Spleen (tissue), 11 donors: ENCODE measurements around the gene RNF208. TPM values are rescaled to one million over a fixed set of nuclear protein-coding genes. Genes with fewer than 3 reads are reported as not detected.

Experiments
- DNase-seq: peaks from one replicate; pipeline ENCODE4 v3.0.0-alpha.2; 2020
- H3K27ac ChIP-seq, 8 donors: fragments of 200-600 bp; sonication (generic) in 7 of 8; 1 replicate in 4 of 8; 2 replicates in 4 of 8; pipeline versions ENCODE4 v1.5.0 to v1.8.0; 2016 to 2021; ENCODE audit warnings: inconsistent platforms in 4 of 8, mild to moderate bottlenecking in 4 of 8, moderate library complexity in 1 of 8
- H3K27me3 ChIP-seq, 7 donors: fragments of 200-600 bp; sonication (generic) in 6 of 7; replicated peaks in 1 of 7; 1 replicate in 4 of 7; 2 replicates in 3 of 7; pipeline versions ENCODE4 v1.5.0 to v1.8.0; 2016 to 2021; ENCODE audit warnings: inconsistent platforms in 3 of 7, mild to moderate bottlenecking in 1 of 7
- H3K36me3 ChIP-seq, 6 donors: fragments of 200-600 bp; sonication (generic) in 5 of 6; 1 replicate in 4 of 6; 2 replicates in 2 of 6; pipeline versions ENCODE4 v1.5.0 to v1.8.0; 2016 to 2021; ENCODE audit warnings: inconsistent platforms in 2 of 6
- H3K4me1 ChIP-seq, 6 donors: fragments of 200-600 bp; sonication (generic) in 5 of 6; 1 replicate in 3 of 6; 2 replicates in 3 of 6; pipeline versions ENCODE4 v1.5.0 to v1.8.0; 2016 to 2021; ENCODE audit warnings: inconsistent platforms in 3 of 6
- H3K4me3 ChIP-seq, 8 donors: fragments of 200-600 bp; sonication (generic) in 7 of 8; 1 replicate in 4 of 8; 2 replicates in 4 of 8; pipeline versions ENCODE4 v1.5.0 to v1.8.0; 2016 to 2021; ENCODE audit warnings: inconsistent platforms in 4 of 8, mild to moderate bottlenecking in 4 of 8, moderate library complexity in 2 of 8
- H3K9me3 ChIP-seq, 8 donors: fragments of 200-600 bp; sonication (generic) in 7 of 8; 1 replicate in 4 of 8; 2 replicates in 4 of 8; pipeline versions ENCODE4 v1.5.0 to v1.8.0; 2016 to 2021; ENCODE audit warnings: inconsistent platforms in 4 of 8
- POLR2A ChIP-seq, 3 donors: fragments of 450-650 bp; IDR thresholded peaks; one replicate each; pipeline ENCODE4 v1.5.1; 2017; ENCODE audit warnings: antibody characterized with exemption in 3 of 3, mild to moderate bottlenecking in 1 of 3
- POLR2AphosphoS5 ChIP-seq, 3 donors: sonication (generic); formaldehyde crosslinking; IDR thresholded peaks; one replicate each; pipeline ENCODE4 v1.5.1; 2017; ENCODE audit warnings: antibody characterized with exemption in 3 of 3
- WGBS, 5 donors: extraction: QIAGEN DNeasy Blood & Tissue Kit in 3 of 5; methylation state at CpG; one replicate each; pipeline versions ENCODE4 v1.1.5 to v1.1.7; 2013 to 2018; 5-methylcytosine and 5-hydroxymethylcytosine counted together
- intact Hi-C: fragments of 100-400 bp; cut with DNase I; formaldehyde crosslinking; loops from one replicate; pipeline ENCODE4 v1.15.0; 2023; ENCODE audit warnings: low total_unique reads
- polyA plus RNA-seq, 3 donors: library from polyadenylated mRNA; stranded (reverse); fragments of 200-250 nt; gene quantifications; one replicate each; pipeline ENCODE4 v1.2.1, GENCODE V29; 2013
- total RNA-seq, 7 donors: library from RNA; depleted of rRNA in 3 of 7; stranded (reverse); fragments of >200 nt in 3 of 7; fragmentation: NEBNext Ultra II Directional in 4 of 7; extraction: Animal tissue kit (Norgen Biotek cat#: 25700) in 4 of 7; gene quantifications; one replicate each; pipeline versions ENCODE4 v1.1.0 to v1.2.1, GENCODE V29; 2016 to 2021
- TF ChIP-seq, protein P1 (sequence below), 11 experiments: fragments of 200-600 bp in 7 of 11; fragments of 450-650 bp in 4 of 11; sonication (generic) in 4 of 11; IDR thresholded peaks in 8 of 11; conservative IDR thresholded peaks in 3 of 11; 1 replicate in 7 of 11; 2 replicates in 4 of 11; pipeline versions ENCODE4 v1.4.0 to v1.8.0; 2016 to 2021; ENCODE audit warnings: antibody characterized with exemption in 11 of 11, inconsistent platforms in 4 of 11, mild to moderate bottlenecking in 1 of 11
- donor health status: healthy with polysubstance abuse.
- donor health status: DM: no; HTN: no; CAD: no; lungs with moderate emphysema.
- donor health status: DM: no; HTN: no; CAD: no.
- donor health status: Bipolar disorder and iron deficiency.
- donor health status: healthy.
- donor health status: DM: no; HTN: no; CAD: no.
- donor health status: DM: yes; HTN: yes; CAD: no.

Gene RNF208
- total and polyA plus RNA-seq, 10 donors = 1.2 to 6.2 (median 2.7) TPM

GRCh38 chr9:137187386-137187785, 34.7 kb downstream of the RNF208 start:
- no peak for DNase-seq
- Histone ChIP-seq H3K27ac (peak overlapping the region in 2 of 8 donors; percentile 98 to 99), H3K36me3 (peaks cover 0 to 81% (median 48%) of the 10 kb centered on the region in 6 donors), H3K4me1 (peaks cover 29 to 66% (median 51%) of the 10 kb centered on the region in 6 donors), H3K9me3 (no peaks in the 10 kb centered on the region), H3K27me3 (no peaks in the 10 kb centered on the region), H3K4me3 (peak overlapping the region; percentile 75 to 100 (median 96))
- WGBS, 5 donors = 84 to 89% (median 86%) methylated on average over 14 to 15 of the region's 15 CpGs
- intact Hi-C loops = no loop called here
- TF ChIP-seq POLR2A (IDR thresholded peaks at IDR 0.05) = no peak

DNA sequence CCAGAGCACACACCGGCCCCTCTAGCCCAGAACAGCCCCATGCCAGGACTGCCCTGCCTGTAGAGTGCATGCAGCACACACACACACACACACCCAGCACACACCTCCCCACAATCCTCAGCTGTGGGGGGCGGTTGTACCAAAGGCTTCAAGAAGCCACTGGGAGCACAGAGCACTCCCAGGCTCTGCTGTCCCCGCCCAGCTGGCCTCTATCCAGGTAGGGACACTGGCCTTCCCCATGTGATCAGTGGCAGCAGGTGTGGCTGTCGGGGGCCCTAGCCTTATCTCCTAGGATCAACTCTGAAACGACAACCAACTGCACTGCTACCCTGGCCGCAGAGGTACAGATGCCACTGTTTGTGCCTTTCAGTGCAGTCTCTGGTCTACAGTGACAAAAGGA, 35.7 kb downstream of the RNF208 start:
- H3K4me3 ChIP-seq = peak overlapping the region in 2 of 8 donors; percentile 95 to 96
- no peaks in the 10 kb centered on the region for H3K9me3 ChIP-seq
- peaks cover 29 to 64% (median 51%) of the 10 kb centered on the region in 6 donors for H3K4me1 ChIP-seq
- peaks cover 0 to 81% (median 58%) of the 10 kb centered on the region in 6 donors for H3K36me3 ChIP-seq
- intact Hi-C loops = no loop called here
- no peaks in the 10 kb centered on the region for H3K27me3 ChIP-seq
- DNase-seq = no peak
- 74 to 91% (median 90%) methylated on average over 5 to 6 of the region's 6 CpGs for WGBS, 5 donors
- no peak for TF ChIP-seq POLR2AphosphoS5 (IDR thresholded peaks at IDR 0.05)
- no peak for TF ChIP-seq POLR2A (IDR thresholded peaks at IDR 0.05)
- TF ChIP-seq, protein P1, sequence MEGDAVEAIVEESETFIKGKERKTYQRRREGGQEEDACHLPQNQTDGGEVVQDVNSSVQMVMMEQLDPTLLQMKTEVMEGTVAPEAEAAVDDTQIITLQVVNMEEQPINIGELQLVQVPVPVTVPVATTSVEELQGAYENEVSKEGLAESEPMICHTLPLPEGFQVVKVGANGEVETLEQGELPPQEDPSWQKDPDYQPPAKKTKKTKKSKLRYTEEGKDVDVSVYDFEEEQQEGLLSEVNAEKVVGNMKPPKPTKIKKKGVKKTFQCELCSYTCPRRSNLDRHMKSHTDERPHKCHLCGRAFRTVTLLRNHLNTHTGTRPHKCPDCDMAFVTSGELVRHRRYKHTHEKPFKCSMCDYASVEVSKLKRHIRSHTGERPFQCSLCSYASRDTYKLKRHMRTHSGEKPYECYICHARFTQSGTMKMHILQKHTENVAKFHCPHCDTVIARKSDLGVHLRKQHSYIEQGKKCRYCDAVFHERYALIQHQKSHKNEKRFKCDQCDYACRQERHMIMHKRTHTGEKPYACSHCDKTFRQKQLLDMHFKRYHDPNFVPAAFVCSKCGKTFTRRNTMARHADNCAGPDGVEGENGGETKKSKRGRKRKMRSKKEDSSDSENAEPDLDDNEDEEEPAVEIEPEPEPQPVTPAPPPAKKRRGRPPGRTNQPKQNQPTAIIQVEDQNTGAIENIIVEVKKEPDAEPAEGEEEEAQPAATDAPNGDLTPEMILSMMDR (IDR thresholded peaks at IDR 0.05 in 8 of 11, conservative IDR thresholded peaks at IDR 0.05 in 3 of 11) = no peak
- H3K27ac ChIP-seq = no peak overlapping the region

DNA sequence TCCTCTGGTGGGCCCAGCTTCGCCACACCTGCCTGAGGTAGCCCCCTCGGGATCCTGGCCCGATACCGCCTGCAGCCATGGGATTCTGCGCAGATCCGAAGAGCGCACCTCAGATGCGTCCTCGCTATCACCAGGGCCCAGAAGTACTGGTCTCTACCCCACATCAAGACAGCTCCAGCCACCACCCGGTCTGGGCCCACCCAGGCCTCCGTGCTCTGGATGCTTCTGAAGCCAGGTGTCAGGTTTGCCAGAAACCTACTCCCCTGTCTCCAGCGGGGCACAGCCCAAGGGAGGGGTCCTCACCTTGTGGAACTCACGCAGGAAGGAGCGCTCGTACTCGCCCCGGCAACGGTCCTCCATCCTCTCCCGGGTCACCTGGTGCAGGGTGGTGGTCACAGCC, 36.1 kb downstream of the RNF208 start:
- WGBS, 5 donors = 93 to 98% (median 97%) methylated on average over 11 to 19 of the region's 19 CpGs
- Histone ChIP-seq H3K4me1 (peaks cover 29 to 61% (median 48%) of the 10 kb centered on the region in 6 donors), H3K4me3 (no peak overlapping the region), H3K27me3 (no peaks in the 10 kb centered on the region), H3K27ac (no peak overlapping the region), H3K9me3 (no peaks in the 10 kb centered on the region), H3K36me3 (peaks cover 0 to 81% (median 62%) of the 10 kb centered on the region in 6 donors)
- DNase-seq = no peak
- intact Hi-C loops = no loop called here
- TF ChIP-seq POLR2A (IDR thresholded peaks at IDR 0.05) = no peak
- TF ChIP-seq POLR2AphosphoS5 (IDR thresholded peaks at IDR 0.05) = no peak
- TF ChIP-seq, protein P1 (IDR thresholded peaks at IDR 0.05 in 8 of 11, conservative IDR thresholded peaks at IDR 0.05 in 3 of 11) = no peak

DNA sequence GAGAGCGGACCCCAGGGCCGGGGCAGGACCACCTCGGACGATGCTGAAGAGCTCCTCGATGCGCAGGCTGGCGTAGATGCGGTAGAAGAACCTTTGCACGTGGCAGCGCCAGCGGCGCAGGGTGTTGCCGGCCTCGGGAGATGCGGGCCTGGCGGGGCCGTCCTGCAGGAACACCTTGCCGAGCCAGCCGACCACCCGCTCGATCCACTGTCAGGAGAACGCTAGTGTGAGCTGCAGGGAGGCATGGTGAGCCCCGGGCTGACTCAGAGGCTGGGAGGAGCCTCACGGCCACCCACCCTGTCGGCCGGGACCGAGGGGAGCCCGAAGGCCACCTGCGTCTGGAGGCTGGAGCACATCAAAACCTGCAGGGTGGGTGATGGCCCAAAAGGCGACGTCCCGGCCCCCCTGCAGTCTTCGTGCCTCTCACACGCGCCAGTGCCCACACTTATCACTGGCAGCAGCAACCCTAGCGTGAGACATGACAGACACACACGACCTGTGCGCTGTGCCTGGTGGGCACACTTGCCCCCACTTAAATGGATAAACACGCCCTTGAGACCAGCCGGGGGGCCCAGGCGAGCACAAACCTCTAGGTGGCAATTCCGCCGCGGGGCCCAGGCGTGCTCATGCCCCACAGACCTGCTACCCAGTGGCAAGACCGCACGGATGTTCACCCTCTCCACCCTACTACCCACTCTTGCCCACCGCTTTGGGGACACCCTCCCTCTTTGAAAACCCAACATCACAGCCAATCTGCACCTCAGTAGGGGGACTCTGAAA, 37.0 kb downstream of the RNF208 start:
- H3K27me3 ChIP-seq = no peaks in the 10 kb centered on the region
- 94 to 97% (median 95%) methylated on average over 46 to 48 of the region's 48 CpGs for WGBS, 5 donors
- H3K4me3 ChIP-seq = no peak overlapping the region
- peaks cover 0 to 81% (median 63%) of the 10 kb centered on the region in 6 donors for H3K36me3 ChIP-seq
- TF ChIP-seq POLR2AphosphoS5 (IDR thresholded peaks at IDR 0.05) (no peak), POLR2A (IDR thresholded peaks at IDR 0.05) (no peak)
- TF ChIP-seq, protein P1 (IDR thresholded peaks at IDR 0.05 in 8 of 11, conservative IDR thresholded peaks at IDR 0.05 in 3 of 11) = no peak
- intact Hi-C loops = no loop called here
- no peak overlapping the region for H3K27ac ChIP-seq
- H3K9me3 ChIP-seq = no peaks in the 10 kb centered on the region
- DNase-seq = no peak
- H3K4me1 ChIP-seq = peaks cover 26 to 52% (median 40%) of the 10 kb centered on the region in 6 donors
